Endodermal cell (in vitro differentiated cells): ENCODE data around the gene TBC1D2B. TPM values are rescaled to one million over a fixed set of nuclear protein-coding genes. Genes with fewer than 3 reads are reported as not detected.

Experiments used
- DNase-seq: peaks from one replicate; pipeline ENCODE4 v3.0.0-alpha.2; 2017
- H3K27ac ChIP-seq: 2 replicates; pipeline ENCODE4 v1.5.1; 2013; ENCODE audit warnings: mild to moderate bottlenecking, low read depth, low read length, moderate library complexity
- H3K27me3 ChIP-seq: 2 replicates; pipeline ENCODE4 v1.6.1; 2013; ENCODE audit warnings: mild to moderate bottlenecking, low read length, moderate library complexity; ENCODE audit not compliant: insufficient read depth, control insufficient read depth, poor library complexity, severe bottlenecking
- H3K36me3 ChIP-seq: 2 replicates; pipeline ENCODE4 v1.7.0; 2013; ENCODE audit warnings: mild to moderate bottlenecking, low read length, moderate library complexity; ENCODE audit not compliant: control insufficient read depth, insufficient read depth
- H3K4me1 ChIP-seq: one replicate; pipeline ENCODE4 v1.7.0; 2013; ENCODE audit warnings: low read length; ENCODE audit not compliant: control insufficient read depth, insufficient read depth
- H3K4me3 ChIP-seq: 2 replicates; pipeline ENCODE4 v1.5.1; 2013; ENCODE audit warnings: mild to moderate bottlenecking, low read length, moderate library complexity
- H3K9ac ChIP-seq: 2 replicates; pipeline ENCODE4 v1.6.1; 2013; ENCODE audit warnings: mild to moderate bottlenecking, low read length, moderate library complexity; ENCODE audit not compliant: poor library complexity, severe bottlenecking; ENCODE audit errors: extremely low read depth
- H3K9me3 ChIP-seq: 2 replicates; pipeline ENCODE4 v1.6.1; 2013; ENCODE audit warnings: mild to moderate bottlenecking, low read length, moderate library complexity; ENCODE audit not compliant: control insufficient read depth
- H3K27ac Mint-ChIP-seq: 2 replicates; pipeline ENCODE4 v1.8.0; 2020; ENCODE audit warnings: mixed read lengths
- H3K27me3 Mint-ChIP-seq: 2 replicates; pipeline ENCODE4 v1.8.0; 2021; ENCODE audit warnings: mild to moderate bottlenecking, mixed read lengths; ENCODE audit not compliant: insufficient read depth
- H3K36me3 Mint-ChIP-seq: 2 replicates; pipeline ENCODE4 v1.8.0; 2020; ENCODE audit warnings: low read depth, mixed read lengths
- H3K4me1 Mint-ChIP-seq: 2 replicates; pipeline ENCODE4 v1.8.0; 2020; ENCODE audit warnings: mixed read lengths
- H3K4me3 Mint-ChIP-seq: 2 replicates; pipeline ENCODE4 v1.8.0; 2020; ENCODE audit warnings: mild to moderate bottlenecking, moderate library complexity, mixed read lengths
- H3K9me3 Mint-ChIP-seq: 2 replicates; pipeline ENCODE4 v1.8.0; 2020; ENCODE audit warnings: mild to moderate bottlenecking, mixed read lengths
- WGBS, 2 experiments: methylation state at CpG; one replicate each; pipeline versions ENCODE4 v1.1.5 to v1.1.7; 2013; ENCODE audit warnings: missing lambda C conversion rate in 2 of 2, mixed read lengths in 1 of 2; ENCODE audit not compliant: insufficient coverage in 1 of 2, insufficient read length in 1 of 2; 5-methylcytosine and 5-hydroxymethylcytosine counted together
- total RNA-seq, 2 donors: library from RNA; stranded (reverse); fragmentation: NEBNext Ultra II Directional in 1 of 2; extraction: Animal tissue kit (Norgen Biotek cat#: 25700) in 1 of 2; gene quantifications; 2 replicates in 1 of 2; 3 replicates in 1 of 2; pipeline ENCODE4 v1.2.1, GENCODE V29; 2021
- TF ChIP-seq, protein P1 (sequence below): fragments of 200-600 bp; sonication (generic); conservative IDR thresholded peaks from 2 replicates; pipeline ENCODE4 v1.5.0; 2021; ENCODE audit warnings: antibody characterized with exemption, mild to moderate bottlenecking

TBC1D2B gene
- total RNA-seq, 2 donors from 2014 or later = 13.8 to 23.8 TPM

DNA sequence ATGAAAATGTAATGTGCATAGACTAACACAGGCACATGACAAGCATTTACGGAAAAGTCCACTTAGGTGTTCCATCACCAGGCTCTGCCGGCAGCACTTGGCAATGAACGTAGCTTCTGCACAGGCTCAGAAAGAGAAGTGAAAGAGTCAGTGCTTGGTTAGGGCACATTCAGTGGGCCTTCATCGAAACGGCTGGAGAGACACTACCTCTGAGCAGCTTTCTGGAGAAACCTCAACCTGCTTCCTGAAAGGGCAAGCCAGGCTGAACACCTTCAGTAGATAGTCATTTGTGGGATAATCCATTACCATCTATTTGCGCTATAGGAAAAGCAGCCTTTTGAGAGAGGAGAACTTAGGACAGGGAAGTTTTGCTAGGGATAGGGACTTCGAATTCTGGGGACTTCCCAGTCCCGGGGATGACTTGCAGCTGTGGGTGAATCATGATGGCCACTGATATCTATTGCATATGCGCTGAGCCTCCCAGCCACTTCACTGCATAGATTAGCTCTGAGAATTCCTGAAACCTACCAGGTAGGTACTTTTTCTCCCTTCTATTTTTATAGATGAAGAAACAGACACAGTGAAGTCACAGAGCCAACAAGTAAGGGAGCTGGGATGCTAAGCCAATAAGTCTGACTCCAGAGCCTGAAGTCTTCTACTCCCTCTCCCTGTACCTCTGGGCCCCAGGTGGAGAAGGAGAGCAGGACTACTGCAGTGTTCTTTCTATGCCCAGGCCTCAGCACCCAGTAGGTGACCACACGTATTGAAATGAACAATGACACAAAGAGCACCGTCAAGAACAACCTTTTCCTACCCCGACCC, 10.7 kb upstream of the TBC1D2B start:
- Mint-ChIP-seq H3K36me3 (no peaks in the 10 kb centered on the region), H3K27ac (no peak overlapping the region), H3K4me3 (no peak overlapping the region), H3K4me1 (no peaks in the 10 kb centered on the region), H3K9me3 (no peaks in the 10 kb centered on the region), H3K27me3 (peaks cover 12% of the 10 kb centered on the region)
- Histone ChIP-seq H3K4me1 (no peaks in the 10 kb centered on the region), H3K27ac (no peak overlapping the region), H3K9me3 (no peaks in the 10 kb centered on the region), H3K36me3 (no peaks in the 10 kb centered on the region), H3K27me3 (no peaks in the 10 kb centered on the region), H3K9ac (no peak overlapping the region), H3K4me3 (no peak overlapping the region)
- TF ChIP-seq, protein P1, sequence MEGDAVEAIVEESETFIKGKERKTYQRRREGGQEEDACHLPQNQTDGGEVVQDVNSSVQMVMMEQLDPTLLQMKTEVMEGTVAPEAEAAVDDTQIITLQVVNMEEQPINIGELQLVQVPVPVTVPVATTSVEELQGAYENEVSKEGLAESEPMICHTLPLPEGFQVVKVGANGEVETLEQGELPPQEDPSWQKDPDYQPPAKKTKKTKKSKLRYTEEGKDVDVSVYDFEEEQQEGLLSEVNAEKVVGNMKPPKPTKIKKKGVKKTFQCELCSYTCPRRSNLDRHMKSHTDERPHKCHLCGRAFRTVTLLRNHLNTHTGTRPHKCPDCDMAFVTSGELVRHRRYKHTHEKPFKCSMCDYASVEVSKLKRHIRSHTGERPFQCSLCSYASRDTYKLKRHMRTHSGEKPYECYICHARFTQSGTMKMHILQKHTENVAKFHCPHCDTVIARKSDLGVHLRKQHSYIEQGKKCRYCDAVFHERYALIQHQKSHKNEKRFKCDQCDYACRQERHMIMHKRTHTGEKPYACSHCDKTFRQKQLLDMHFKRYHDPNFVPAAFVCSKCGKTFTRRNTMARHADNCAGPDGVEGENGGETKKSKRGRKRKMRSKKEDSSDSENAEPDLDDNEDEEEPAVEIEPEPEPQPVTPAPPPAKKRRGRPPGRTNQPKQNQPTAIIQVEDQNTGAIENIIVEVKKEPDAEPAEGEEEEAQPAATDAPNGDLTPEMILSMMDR = no peak
- WGBS, 2 experiments = 91 to 92% methylated on average over 11 to 12 of the region's 12 CpGs
- no peak for DNase-seq

DNA sequence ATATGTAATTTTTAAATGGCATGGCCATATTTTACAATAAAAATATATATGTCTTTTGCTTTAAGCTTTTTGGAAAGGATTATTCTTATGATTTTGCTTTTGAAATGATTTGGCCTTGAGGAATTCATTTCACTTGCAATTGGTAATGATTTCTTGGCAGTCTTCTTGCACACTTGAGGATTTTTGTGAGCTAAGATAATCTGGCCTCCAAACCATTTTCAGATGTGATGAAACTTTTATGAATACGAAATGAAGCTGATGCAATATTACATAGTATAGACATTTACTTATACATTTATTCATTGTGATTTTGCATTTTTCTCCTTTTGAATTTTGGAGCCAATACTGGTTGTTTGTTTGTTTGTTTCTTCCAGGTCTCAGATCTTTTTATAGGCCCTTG, 8.4 kb upstream of the TBC1D2B start:
- Mint-ChIP-seq H3K27me3 (peaks cover 2% of the 10 kb centered on the region), H3K36me3 (no peaks in the 10 kb centered on the region), H3K4me1 (no peaks in the 10 kb centered on the region), H3K9me3 (no peaks in the 10 kb centered on the region), H3K4me3 (no peak overlapping the region), H3K27ac (no peak overlapping the region)
- no peaks in the 10 kb centered on the region for H3K36me3 ChIP-seq
- no peak overlapping the region for H3K27ac ChIP-seq
- no peak overlapping the region for H3K4me3 ChIP-seq
- WGBS, 2 experiments = no CpG with 5 or more reads among the region's 1 CpG
- no peaks in the 10 kb centered on the region for H3K4me1 ChIP-seq
- TF ChIP-seq, protein P1 = no peak
- DNase-seq = no peak
- no peak overlapping the region for H3K9ac ChIP-seq
- H3K27me3 ChIP-seq = no peaks in the 10 kb centered on the region
- no peaks in the 10 kb centered on the region for H3K9me3 ChIP-seq

DNA sequence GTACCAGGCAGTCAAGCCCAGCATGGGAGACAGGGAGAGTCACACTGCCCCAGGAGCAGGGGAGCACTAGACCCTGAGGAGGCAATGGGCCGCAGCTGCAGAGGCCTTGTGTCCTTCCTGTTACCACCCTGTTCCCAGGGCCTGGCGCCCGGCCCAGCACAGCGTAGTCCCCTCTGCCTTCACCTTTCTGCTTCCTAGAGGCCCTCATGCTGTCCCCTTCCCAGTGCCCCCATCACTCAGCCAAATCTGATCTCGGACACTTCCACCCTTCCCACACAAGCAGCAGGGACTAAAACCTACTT, 6.9 kb upstream of the TBC1D2B start:
- H3K36me3 Mint-ChIP-seq = no peaks in the 10 kb centered on the region
- Histone ChIP-seq H3K27ac (no peak overlapping the region), H3K4me3 (no peak overlapping the region), H3K27me3 (no peaks in the 10 kb centered on the region), H3K9me3 (no peaks in the 10 kb centered on the region), H3K9ac (no peak overlapping the region), H3K36me3 (no peaks in the 10 kb centered on the region), H3K4me1 (no peaks in the 10 kb centered on the region)
- WGBS, 2 experiments = 88 to 100% methylated on average over 2 to 5 of the region's 5 CpGs
- no peak overlapping the region for H3K27ac Mint-ChIP-seq
- no peak overlapping the region for H3K4me3 Mint-ChIP-seq
- no peaks in the 10 kb centered on the region for H3K4me1 Mint-ChIP-seq
- no peaks in the 10 kb centered on the region for H3K9me3 Mint-ChIP-seq
- no peak for DNase-seq
- TF ChIP-seq, protein P1 = no peak
- no peaks in the 10 kb centered on the region for H3K27me3 Mint-ChIP-seq
